A549 (cell line): ENCODE results near the gene SIRT7. TPM values are rescaled to one million over a fixed set of nuclear protein-coding genes. Genes with fewer than 3 reads are reported as not detected.

Source experiments
- ATAC-seq, 2 experiments: fragments of 200-7000 bp in 1 of 2; fragments of >200 bp in 1 of 2; cut with Nextera tagmentation in 1 of 2; cut with Tn5 transposase in 1 of 2; 3 replicates each; pipeline versions ENCODE4 v1.8.0 to v1.9.1; 2018 to 2020; ENCODE audit warnings: mild to moderate bottlenecking in 1 of 2, moderate library complexity in 1 of 2
- CTCF ChIA-PET: fragments of 300-600 bp; sonication (Branson Sonifier 250); formaldehyde crosslinking; extraction: SDS; loops from one replicate; lab custom pipeline; 2021; ENCODE audit warnings: antibody characterized with exemption, inconsistent platforms; lab: Yijun Ruan, JAX
- POLR2A ChIA-PET: fragments of 350-600 bp; formaldehyde crosslinking; extraction: SDS; loops from one replicate; lab custom pipeline; 2021; ENCODE audit warnings: antibody characterized with exemption, inconsistent platforms; lab: Yijun Ruan, JAX
- DNase-seq, 2 experiments: peaks; one replicate each; pipeline versions ENCODE4 v3.0.0 to v3.0.0-alpha.2; 2011 to 2016; ENCODE audit warnings: low read depth in 1 of 2, low spot score in 1 of 2
- FAIRE-seq: peaks from 2 replicates; lab custom pipeline; 2011; peaks lifted over from hg19 to GRCh38; lab: Jason Lieb, UNC
- H3K27ac ChIP-seq, 2 experiments: fragments of >200 bp; sonication (Bioruptor Twin); formaldehyde crosslinking; 3 replicates each; pipeline ENCODE4 v1.5.1; 2016 to 2017
- H3K4me1 ChIP-seq: fragments of >200 bp; sonication (Bioruptor Twin); formaldehyde crosslinking; 3 replicates; pipeline ENCODE4 v1.6.1; 2016
- H3K4me2 ChIP-seq: fragments of >200 bp; sonication (Bioruptor Twin); formaldehyde crosslinking; 3 replicates; pipeline ENCODE4 v1.6.1; 2016
- H3K4me3 ChIP-seq: fragments of >200 bp; sonication (Bioruptor Twin); formaldehyde crosslinking; 3 replicates; pipeline ENCODE4 v1.5.1; 2016
- H3K9me3 ChIP-seq: fragments of >200 bp; sonication (Bioruptor Twin); formaldehyde crosslinking; 3 replicates; pipeline ENCODE4 v1.6.1; 2016
- ATOH8 ChIP-seq: fragments of 250-450 bp; sonication (Bioruptor Pico); IDR thresholded peaks from 2 replicates; pipeline ENCODE4 v1.5.0; 2020; ENCODE audit warnings: low read depth, mild to moderate bottlenecking, moderate library complexity
- BCL3 ChIP-seq: fragments of >200 bp; sonication (Bioruptor Twin); formaldehyde crosslinking; IDR thresholded peaks from 3 replicates; pipeline ENCODE4 v1.6.1; 2016
- BHLHE40 ChIP-seq: IDR thresholded peaks from 2 replicates; pipeline ENCODE4 v1.6.1; 2012; ENCODE audit warnings: low read depth, low read length, inconsistent platforms
- CBX2 ChIP-seq: fragments of 200-600 bp; sonication (generic); IDR thresholded peaks from 2 replicates; pipeline ENCODE4 v1.6.1; 2016; ENCODE audit warnings: low read depth, mild to moderate bottlenecking, borderline replicate concordance
- CBX8 ChIP-seq: fragments of 200-600 bp; sonication (generic); IDR thresholded peaks from 2 replicates; pipeline ENCODE4 v1.6.1; 2016
- GATA3 ChIP-seq: IDR thresholded peaks from 2 replicates; pipeline ENCODE4 v1.6.1; 2012; ENCODE audit warnings: borderline replicate concordance
- HES2 ChIP-seq: fragments of >200 bp; sonication (Bioruptor Twin); formaldehyde crosslinking; IDR thresholded peaks from 2 replicates; pipeline ENCODE4 v1.6.1; 2016
- HOXB5 ChIP-seq: fragments of 250-450 bp; sonication (Bioruptor Pico); IDR thresholded peaks from 2 replicates; pipeline ENCODE4 v1.5.0; 2020; ENCODE audit warnings: mild to moderate bottlenecking, moderate library complexity
- JUN ChIP-seq, 2 experiments: fragments of >200 bp; sonication (Bioruptor Twin); formaldehyde crosslinking; IDR thresholded peaks; 2 replicates in 1 of 2; 3 replicates in 1 of 2; pipeline ENCODE4 v1.6.1; 2016 to 2017
- PBX3 ChIP-seq: IDR thresholded peaks from 2 replicates; pipeline ENCODE4 v1.6.1; 2012
- PHF8 ChIP-seq: fragments of 200-600 bp; sonication (generic); IDR thresholded peaks from 2 replicates; pipeline ENCODE4 v1.6.1; 2016; ENCODE audit warnings: low read depth, mild to moderate bottlenecking, antibody characterized with exemption, moderate library complexity, borderline replicate concordance
- RAD21 ChIP-seq, 2 experiments: fragments of >200 bp in 1 of 2; sonication (Bioruptor Twin) in 1 of 2; formaldehyde crosslinking in 1 of 2; IDR thresholded peaks in 1 of 2; conservative IDR thresholded peaks in 1 of 2; 2 replicates in 1 of 2; 3 replicates in 1 of 2; pipeline ENCODE4 v1.6.1; 2012 to 2018; ENCODE audit warnings: inconsistent platforms in 1 of 2
- ZFP36 ChIP-seq: fragments of 450-650 bp; IDR thresholded peaks from 2 replicates; pipeline ENCODE4 v1.6.1; 2014; ENCODE audit warnings: borderline replicate concordance; ENCODE audit not compliant: partially characterized antibody
- WGBS: methylation state at CpG from one replicate; pipeline ENCODE4 v1.1.6; 2017; ENCODE audit errors: missing lambda C conversion rate; 5-methylcytosine and 5-hydroxymethylcytosine counted together
- polyA plus RNA-seq, 4 experiments: library from polyadenylated mRNA; depleted of rRNA in 3 of 4; stranded (reverse); fragments of >200 nt; fragmentation: RNase III in 1 of 4; extraction: RNeasy Plus Mini Kit Qiagen cat#74134 plus additional on column Dnase treatment in 1 of 4; gene quantifications; 2 replicates in 3 of 4; 3 replicates in 1 of 4; pipeline ENCODE4 v1.2.3, GENCODE V29; 2011 to 2017

The SIRT7 gene
- polyA plus RNA-seq, 2 of the 4 experiments (the other 2 are of a cell fraction): 9.8 to 35.2 TPM

- TF ChIP-seq RAD21 (conservative IDR thresholded peaks at IDR 0.05 in 1 of 2, IDR thresholded peaks at IDR 0.05 in 1 of 2): no peak
- TF ChIP-seq CBX8: no peak
- TF ChIP-seq BCL3: no peak
- TF ChIP-seq PBX3: no peak
These were observed 2.6 kb downstream of the SIRT7 start (continued) for GRCh38 chr17:81915331-81915730.

- POLR2A ChIA-PET: no interaction called here
These were observed 3.7 kb downstream of the SIRT7 start for GRCh38 chr17:81914103-81914850.

GRCh38 chr17:81913394-81914102, 4.4 kb downstream of the SIRT7 start:
- Histone ChIP-seq H3K4me1 (peaks cover 28% of the 10 kb centered on the region), H3K27ac (no peak overlapping the region), H3K9me3 (no peaks in the 10 kb centered on the region), H3K4me2 (no peak overlapping the region), H3K4me3 (no peak overlapping the region)
- ChIA-PET CTCF (interaction anchor here (0.9 to 7.6 kb wide), 10 partner anchors 11 to 117 kb away, joined by 3 to 68 read pairs (median 5); partner anchors contain the start of genes CENPX and MAFG), POLR2A (interaction anchor here (1.7 kb wide), 1 partner anchor 14 kb away, joined by 6 read pairs; the partner anchor contains the start of gene MAFG)
- FAIRE-seq (no peak), ATAC-seq (no peak), DNase-seq (no peak)
- whole genome bisulfite sequencing: 91% methylated on average over 30 of the region's 31 CpGs
- no peak for TF ChIP-seq BHLHE40

More at GRCh38 chr17:81914103-81914850, 3.7 kb downstream of the SIRT7 start:
- Histone ChIP-seq H3K4me3 (no peak overlapping the region), H3K4me1 (peaks cover 35% of the 10 kb centered on the region), H3K4me2 (no peak overlapping the region), H3K9me3 (no peaks in the 10 kb centered on the region), H3K27ac (no peak overlapping the region)
- CTCF ChIA-PET: interaction anchor here (1.0 to 7.6 kb wide), 7 partner anchors 12 to 116 kb away, joined by 3 to 68 read pairs (median 5); partner anchors contain the start of genes CENPX and MAFG
- FAIRE-seq (no peak), DNase-seq (no peak), ATAC-seq (no peak)
- 94% methylated on average over 31 of the region's 36 CpGs for WGBS
- TF ChIP-seq HES2 (no peak), ZFP36 (no peak), HOXB5 (CRISPR knock-in tag) (no peak), JUN (IDR thresholded peaks at IDR 0.05) (no peak), ATOH8 (no peak), CBX2 (no peak), PHF8 (no peak), GATA3 (no peak)
- TF ChIP-seq, all 56 proteins: peak for 0
